Left lobe of liver (tissue), 2 donors: ENCODE results near the gene IER2. TPM values are rescaled to one million over a fixed set of nuclear protein-coding genes. Genes with fewer than 3 reads are reported as not detected.

ENCODE experiments used
- ATAC-seq: fragments of 200-7000 bp; cut with Tn5 transposase; one replicate; pipeline ENCODE4 v1.9.1; 2020; ENCODE audit warnings: mild to moderate bottlenecking, moderate library complexity
- DNase-seq: peaks from one replicate; pipeline ENCODE4 v3.0.0-alpha.2; 2020; ENCODE audit warnings: low spot score
- total RNA-seq: library from RNA; stranded (reverse); gene quantifications from one replicate; pipeline ENCODE4 v1.2.1, GENCODE V29; 2021
- donor health status: DM: no; HTN: no; CAD: no; lungs with moderate emphysema.
- donor health status: DM: no; HTN: yes; CAD: no.

The IER2 gene
- total RNA-seq, 1 donor from 2014 or later = 26.5 TPM

DNA sequence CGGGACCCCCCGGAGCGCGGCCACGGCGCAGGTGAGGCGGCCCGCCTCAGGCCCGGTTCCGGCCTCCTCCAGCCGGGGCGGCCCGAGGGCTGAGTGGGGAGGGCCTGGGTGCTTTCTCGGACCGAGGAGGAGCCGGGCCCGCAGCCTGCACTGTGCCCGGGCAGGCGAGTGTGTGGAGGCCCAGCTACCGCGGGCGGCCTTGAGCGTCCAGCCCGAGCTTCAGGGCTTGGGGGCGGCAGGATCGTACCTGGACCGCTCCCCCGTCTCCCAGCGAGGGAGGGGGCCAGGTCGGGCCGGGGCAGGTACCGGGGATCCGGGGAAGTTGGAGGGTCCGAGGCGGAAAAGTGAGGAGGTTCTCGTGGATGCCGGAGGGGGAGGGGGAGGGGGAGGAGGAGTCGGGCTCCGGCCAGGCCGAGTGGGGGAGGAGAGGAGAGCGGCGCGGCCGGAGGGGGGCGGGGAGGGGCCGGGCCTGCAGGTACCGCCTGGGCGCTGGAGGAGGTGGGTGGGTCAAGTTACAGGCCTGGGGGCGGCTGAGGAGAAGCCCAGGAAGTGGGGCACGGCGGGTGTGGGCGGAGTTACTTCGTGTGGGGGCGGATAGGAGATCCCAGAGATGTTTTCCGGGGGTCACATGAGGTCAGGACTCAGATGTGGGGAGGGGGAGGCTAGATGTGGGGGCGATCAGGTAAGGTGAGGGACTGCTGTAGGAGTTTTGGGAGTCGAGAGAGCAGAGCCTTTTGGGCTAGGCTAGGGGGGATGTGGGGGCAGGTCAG, 31.6 kb upstream of the IER2 start:
- ATAC-seq = peak; percentile 29
- DNase-seq = peak; percentile 63

DNA sequence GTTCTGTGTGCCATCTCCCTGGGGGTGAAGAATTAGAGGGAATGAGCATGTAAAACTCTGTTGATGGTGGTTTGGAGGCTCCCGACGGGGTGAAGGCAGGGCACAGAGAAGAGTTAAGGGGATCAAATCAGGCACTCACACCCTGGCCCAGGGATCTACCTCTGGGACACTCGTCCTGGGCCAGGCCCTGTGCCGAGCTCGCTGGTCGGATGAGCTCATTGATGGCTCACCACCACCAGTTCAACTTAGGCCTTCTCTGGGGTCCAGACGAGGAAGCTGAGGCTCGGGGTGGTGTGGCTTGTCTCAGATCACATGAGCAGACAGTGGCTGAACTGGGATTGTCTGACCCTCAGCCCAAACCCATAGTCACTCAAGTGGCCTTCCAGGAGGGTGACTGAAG, 30.6 kb upstream of the IER2 start:
- no peak for DNase-seq
- no peak for ATAC-seq

DNA sequence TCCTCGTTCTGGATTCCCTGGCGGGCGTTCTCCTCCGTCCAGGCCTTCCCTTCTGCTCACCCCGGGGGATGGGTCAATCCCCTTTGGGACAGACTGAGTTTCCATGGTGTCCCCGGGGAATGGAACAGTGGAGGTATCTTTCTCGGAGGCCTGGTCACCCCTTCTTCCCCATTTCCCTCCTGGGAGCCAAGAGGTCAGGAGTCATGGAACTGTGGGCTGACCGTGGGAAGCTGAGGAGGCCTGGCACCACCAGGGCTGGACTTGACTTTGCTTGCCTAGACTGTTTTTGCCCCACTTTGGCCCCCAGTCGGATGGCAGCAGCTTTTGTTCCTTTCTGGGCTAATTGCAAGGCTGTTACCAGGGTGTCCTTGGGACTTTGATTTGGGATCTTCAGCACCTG, 30.2 kb upstream of the IER2 start:
- no peak for ATAC-seq

DNA sequence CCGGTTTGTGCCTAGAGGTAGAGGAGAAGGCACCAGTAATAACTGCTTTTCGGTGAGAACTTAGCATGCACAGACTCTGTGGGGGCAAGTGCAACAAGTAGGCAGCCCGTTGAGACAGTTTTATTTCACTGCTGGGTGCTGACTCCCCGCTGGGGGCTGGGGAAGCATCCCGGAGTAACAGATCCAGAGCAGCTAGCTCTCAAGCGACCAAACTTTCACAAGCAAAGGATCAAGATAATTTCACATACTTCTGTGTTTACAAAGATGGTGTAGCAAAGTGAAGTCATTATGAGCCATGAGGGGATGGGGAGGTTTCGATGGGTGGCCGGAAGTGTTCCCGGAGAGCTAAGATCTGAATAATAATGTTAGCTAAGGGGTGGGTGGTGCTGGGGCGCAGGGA, 29.4 kb upstream of the IER2 start:
- ATAC-seq (no peak), DNase-seq (no peak)

More for the DNA sequence above, 30.2 kb upstream of the IER2 start:
- no peak for DNase-seq

DNA sequence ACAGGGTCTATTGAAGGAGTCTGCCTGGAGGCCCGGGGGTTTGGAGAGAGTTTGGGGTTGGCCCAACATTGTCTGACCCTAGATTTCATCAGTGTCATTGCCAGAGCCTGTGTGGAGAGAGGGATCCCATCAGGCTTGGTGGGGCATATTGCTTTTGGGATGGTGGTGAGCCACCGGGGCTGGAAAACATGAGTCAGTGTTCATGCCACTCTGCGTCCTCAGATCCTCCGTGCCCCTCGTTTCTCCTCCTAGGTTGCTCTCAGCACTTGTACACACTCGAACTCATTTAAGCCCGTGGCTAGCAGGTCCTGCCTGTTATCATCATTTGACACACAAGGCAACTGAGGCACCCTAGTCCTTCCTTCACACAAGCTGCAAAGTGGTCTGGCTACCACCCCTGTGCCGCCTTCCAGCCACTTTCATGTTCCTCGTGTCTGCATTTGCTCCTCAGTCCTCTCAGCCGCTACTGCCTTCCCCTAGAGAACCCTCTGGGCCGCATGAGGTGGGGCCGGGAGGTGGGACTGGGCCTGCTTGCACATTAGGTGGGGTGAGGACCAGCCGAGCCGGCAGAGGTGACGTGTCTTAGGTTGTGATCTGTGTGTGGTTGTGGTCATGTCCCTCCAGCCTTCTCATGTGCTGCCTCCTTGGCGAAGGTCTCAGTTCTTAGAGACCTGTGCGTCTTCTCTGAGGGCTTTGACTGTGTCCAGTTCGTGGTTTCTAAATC, 28.5 kb upstream of the IER2 start:
- DNase-seq (no peak), ATAC-seq (no peak)

DNA sequence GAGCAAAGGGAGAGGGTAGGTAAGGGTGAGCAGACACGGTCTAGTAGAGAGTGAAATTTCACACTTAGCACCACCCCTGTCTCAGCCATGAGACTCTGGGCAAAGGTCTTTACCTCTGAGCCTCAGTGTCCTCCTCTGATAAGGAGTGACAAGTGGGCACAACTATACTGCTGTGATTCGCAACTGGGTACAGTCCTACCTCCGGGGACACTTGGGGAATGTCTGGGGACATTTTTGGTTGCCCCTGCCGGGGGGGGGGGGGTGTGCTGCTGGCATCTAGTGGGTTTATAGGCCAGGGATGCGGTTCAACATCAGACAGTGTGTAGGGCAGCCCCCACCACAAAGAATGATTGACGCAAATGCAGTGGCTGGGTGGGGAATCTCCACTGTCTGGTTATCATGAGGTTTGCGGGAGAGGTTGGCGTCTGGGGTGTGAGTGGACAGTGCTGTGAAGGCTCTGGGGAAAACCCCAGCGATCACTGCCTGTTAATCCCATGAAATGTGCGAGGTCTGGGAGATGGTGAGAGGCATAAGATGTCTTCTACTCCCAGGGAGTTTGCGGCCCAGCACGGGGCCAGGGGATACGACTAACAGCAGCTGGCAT, 27.8 kb upstream of the IER2 start:
- DNase-seq (no peak), ATAC-seq (no peak)

DNA sequence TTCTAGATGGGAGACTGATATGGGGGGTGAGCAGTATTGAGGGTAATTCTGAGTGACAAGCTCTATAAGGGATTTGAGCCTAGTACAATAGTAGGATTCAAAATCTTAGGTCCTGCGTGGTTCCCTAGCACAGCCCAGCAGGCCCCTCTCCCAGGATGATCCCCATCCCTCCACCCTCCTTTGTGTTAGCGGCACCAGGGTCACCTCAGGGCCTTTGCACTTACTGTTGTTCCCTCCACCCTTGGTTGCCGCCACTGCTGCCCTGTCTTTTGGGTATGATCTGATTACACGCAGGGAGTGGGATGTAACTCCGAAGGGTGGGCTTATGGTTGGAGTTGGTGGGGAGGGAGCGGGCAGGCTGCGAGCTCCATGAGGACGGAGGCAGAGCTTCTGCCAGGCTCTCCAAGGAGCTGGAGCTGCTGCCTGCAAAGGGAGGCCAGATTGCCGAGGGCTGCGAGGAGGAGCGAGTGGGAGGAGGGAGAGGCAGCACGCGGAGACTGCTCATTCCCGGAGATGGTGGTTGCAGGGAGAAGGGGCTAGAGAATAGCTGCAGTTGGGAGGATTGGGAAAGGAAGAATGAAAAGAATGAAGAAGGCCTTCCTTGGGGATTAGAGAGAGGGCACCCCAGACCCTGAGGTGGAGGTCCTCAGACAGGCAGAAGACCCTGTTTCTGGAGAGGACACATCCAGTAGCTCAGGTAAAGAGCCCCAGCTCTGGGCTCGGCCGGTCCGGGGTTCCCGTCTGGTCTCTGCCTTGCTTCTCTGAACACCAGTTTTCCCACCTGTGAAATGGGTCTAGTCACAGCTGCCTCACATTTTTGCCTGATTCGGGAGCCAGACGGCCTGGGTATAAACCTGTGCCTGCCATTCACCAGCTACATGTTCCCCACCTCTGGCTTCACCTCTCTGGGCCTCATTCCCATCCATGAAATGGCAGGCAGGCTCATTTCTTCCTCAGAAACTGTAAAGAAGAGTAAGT, 26.9 kb upstream of the IER2 start:
- ATAC-seq = no peak

DNA sequence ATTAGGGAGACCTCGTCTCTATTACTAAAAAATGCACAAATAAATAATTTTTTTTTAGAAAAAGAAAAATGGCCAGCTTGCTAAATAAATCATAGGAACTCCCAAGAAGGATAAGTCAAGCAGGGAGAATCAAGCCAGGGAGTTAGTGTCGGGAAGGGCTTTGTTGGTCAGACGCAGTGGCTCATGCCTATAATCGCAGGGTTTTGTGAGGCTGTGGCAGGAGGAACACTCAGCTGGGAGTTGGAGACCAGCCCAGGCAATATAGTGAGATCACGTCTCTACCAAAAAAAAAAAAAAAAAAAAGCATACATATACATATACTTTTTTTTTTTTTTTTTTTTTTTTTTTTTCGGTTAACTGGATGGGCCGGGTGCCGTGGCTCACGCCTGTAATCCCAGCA, 23.2 kb upstream of the IER2 start:
- no peak for DNase-seq
- no peak for ATAC-seq

More for the DNA sequence above, 26.9 kb upstream of the IER2 start:
- DNase-seq = no peak

DNA sequence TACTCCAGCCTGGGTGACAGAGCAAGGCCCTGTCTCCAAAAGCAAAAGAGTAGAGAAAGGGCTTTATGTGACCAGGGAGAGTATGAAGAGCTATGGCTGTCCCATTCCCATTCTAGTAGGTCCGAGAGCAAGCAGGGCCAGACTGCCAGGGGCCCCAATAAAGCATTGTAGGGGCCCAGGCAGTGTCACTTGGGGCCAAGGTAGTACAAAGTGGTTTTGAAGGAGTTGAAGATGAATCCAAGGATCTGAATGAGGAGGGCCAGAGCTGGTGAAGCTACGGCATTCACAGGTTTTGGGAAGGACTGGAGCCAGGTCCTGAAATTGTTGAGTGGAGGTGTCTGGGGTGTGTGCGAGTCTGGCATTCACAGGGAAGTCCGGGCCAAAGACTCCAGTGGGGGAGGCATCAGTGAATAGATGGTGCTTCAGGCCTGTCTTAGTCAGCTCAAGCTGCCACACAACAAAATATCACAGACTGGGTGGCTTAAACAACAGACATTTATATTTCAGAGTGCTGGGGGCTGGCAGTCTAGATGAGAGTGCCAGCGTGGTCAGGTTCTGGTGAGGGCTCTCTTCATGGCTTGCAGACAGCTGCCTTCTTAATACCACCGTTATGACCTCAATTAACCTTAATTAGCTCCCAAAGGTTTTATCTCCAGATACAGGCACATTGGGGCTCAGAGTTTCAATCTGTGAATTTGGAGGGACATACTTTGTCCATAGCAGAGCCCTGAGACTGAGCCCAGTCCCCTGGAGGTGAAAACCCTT, 22.2 kb upstream of the IER2 start:
- DNase-seq = no peak
- no peak for ATAC-seq

DNA sequence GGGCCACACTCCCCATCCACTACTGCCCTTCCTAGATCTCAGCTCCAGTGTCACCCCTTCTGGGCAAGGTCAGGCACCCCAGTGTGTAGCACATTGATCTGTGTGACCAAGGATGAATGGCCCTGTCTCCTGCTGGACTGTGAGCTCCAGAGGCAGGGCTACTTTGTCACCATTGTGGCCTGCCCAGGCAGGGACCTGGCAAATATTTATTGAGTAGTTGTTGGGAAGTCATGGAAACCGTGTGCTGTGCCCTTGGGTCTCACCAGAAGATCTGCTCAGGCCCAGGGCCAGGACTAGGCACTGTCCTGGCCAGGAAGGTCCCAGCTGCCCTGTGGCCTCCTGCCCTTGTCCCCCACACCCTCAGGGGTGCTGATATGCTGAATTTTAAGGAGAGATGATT, 21.6 kb upstream of the IER2 start:
- ATAC-seq = peak; percentile 94

DNA sequence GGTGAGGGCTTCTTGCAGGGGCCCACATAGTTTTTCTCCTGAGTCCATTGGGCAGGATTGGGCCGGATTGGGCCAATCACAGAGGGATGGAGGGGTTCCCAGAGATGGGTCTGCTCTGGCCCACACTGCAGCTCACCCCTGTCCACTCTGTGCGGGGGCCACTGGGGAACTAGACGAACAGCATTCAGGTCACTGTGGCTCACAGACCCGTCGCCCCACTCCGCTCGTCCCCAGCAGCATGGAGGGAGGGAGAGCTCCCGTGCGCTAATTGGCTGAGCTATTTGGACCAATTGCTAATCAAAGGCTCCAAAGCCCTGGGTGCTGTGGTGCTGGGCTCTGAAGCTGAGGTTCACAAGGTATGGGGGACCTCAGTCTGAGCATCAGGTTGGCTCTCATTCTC, 20.8 kb upstream of the IER2 start:
- DNase-seq (no peak), ATAC-seq (no peak)

More for the DNA sequence above, 21.6 kb upstream of the IER2 start:
- DNase-seq = peak; percentile 78

DNA sequence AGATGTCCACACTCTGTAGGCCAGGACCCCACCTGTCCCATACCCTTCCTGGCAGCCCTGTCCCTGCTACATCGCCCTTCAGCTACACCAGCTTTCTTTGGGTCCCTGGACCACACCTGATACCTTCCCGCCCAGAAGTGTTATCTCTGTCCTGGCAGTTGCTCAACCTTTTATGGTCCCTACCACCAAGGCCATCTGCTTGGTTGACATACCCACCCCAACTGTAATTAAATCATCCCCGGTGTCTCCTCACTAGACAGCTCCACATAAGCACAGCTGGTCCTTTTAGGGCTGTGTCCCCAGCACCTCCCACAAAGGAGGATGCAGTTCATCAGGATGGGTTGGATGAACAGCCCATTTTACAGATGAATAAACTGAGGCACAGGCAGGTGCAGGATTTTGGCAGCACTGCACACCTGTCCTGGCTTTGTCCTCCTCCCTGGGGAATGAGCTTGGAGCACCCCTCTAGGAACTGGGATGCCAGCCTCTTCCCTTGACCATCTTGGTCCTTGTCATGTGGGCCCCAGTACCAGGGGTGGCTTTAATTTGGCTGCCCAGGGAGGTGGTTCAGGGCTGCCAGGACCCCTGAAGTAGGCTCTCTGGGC, 19.2 kb upstream of the IER2 start:
- DNase-seq (no peak), ATAC-seq (no peak)

DNA sequence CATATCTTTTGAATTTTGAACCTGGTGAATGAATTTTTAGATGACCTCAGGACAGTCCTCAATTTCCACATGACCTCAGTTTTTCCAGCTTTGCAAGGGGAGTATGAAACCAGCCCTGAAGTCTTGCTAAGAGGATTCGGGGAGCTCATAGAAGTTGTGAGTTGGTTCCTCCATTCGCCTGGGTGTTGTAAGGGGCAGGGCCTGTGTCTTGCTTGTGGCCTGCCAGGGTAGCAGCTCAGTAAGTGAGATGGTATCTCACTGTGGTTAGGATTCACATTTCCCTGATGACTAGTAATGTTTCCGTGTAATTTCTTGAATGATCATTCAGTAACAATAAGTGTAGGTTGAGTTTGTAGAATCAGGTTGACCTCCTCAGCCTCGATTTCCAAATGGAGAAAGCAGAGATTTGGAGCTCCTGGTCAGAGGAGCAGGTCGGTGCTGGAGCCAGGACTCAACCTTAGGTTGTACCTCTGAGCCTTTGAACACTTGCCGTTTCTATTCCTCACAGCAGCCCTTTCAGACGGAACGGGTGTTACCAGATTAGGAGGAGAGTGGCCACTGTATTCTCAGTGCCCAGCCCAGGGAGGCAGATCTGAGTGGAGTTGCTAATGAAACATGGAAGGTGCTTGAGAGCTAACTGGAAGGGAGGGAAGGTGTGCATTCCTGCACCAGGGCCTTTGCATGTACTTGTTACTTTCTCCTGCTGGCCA, 17.6 kb upstream of the IER2 start:
- no peak for DNase-seq
- no peak for ATAC-seq

DNA sequence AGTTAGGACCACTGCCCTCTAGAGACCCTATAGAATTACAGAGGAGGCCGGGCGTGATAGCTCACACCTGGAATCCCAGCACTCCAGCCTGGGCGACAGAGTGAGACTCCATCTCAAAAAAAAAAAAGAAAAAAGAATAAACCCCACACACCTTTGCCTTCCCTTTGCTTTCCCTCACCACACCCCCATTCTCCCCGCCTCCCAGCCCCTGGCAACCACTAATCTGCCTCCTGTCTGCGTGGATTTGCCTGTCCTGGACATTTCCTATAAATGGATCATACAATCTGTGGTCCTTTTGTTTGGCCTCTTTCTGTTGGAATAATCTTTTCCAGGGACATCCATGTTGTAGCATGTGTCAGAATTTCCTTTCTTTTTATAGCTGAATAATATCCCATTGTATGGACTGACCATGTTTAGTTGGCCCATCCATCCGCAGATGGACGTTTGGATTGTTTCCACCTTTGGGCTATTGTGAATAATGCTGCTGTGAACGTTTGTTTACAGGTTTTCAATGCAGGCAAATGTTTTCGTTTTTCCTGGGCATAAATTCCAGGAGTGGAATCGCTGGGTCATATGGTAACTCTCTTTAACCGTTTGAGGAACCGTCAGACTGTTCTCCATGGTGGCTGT, 16.9 kb upstream of the IER2 start:
- DNase-seq = no peak
- no peak for ATAC-seq

DNA sequence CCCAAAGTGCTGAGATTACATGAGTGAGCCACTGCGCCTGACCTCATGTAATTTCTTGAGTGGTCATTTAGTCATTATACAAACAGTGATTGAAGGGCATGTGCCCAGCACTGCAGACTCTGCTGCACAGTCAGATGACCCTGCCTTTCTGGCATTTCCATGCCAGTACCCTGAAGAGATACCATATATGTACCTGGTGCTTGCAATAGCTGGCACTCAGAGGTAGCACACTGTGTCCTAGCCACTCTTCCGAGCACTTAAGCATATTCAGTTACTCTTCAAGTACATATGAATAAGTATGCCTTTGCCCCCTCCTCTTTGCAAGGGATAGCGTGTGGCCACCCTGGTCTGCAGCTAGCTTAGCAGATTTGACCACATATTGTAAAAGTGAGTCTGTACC, 15.6 kb upstream of the IER2 start:
- no peak for ATAC-seq
- DNase-seq = no peak

DNA sequence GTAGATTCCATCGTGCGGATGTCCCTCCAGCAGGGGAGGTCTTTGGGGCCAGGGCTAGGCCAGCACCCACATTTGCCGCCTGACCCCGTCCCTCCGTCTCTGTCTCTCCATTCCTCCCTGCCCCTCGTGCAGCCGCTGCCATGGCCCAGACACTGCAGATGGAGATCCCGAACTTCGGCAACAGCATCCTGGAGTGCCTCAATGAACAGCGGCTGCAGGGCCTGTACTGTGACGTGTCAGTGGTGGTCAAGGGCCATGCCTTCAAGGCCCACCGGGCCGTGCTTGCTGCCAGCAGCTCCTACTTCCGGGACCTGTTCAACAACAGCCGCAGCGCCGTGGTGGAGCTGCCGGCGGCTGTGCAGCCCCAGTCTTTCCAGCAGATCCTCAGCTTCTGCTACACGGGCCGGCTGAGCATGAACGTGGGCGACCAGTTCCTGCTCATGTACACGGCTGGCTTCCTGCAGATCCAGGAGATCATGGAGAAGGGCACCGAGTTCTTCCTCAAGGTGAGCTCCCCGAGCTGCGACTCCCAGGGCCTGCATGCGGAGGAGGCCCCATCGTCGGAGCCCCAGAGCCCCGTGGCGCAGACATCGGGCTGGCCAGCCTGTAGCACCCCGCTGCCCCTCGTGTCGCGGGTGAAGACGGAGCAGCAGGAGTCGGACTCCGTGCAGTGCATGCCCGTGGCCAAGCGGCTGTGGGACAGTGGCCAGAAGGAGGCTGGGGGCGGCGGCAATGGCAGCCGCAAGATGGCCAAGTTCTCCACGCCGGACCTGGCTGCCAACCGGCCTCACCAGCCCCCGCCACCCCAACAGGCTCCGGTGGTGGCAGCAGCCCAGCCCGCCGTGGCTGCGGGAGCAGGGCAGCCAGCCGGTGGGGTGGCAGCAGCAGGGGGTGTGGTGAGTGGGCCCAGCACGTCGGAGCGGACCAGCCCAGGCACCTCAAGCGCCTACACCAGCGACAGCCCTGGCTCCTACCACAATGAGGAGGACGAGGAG, 14.8 kb upstream of the IER2 start:
- DNase-seq (no peak), ATAC-seq (no peak)

DNA sequence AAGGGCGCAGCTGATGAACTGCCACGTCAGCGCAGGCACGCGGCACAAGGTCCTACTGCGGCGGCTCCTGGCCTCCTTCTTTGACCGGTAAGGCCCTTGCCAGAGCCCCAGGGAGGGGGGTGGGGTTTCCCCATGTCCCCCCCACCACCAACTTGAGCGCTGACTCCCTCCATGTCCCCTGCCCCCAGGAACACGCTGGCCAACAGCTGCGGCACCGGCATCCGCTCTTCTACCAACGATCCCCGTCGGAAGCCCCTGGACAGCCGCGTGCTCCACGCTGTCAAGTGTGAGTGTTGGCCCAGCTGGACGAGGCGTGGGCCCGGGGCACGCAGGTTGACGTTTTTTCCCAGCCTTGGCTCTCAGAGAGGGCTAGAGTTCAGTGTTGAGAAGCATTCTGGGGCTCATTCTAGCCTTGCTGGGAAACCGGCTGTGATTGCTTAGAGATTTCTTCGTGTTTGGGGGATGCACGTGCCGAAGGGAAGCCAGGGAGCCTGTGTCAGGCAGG, 12.9 kb upstream of the IER2 start:
- DNase-seq (no peak), ATAC-seq (no peak)
